Measurements from ENCODE around the gene DCAF17.
A peak's percentile ranks its signal among the peaks of the same experiment; 100 is the strongest.

DCAF17 gene

DNA sequence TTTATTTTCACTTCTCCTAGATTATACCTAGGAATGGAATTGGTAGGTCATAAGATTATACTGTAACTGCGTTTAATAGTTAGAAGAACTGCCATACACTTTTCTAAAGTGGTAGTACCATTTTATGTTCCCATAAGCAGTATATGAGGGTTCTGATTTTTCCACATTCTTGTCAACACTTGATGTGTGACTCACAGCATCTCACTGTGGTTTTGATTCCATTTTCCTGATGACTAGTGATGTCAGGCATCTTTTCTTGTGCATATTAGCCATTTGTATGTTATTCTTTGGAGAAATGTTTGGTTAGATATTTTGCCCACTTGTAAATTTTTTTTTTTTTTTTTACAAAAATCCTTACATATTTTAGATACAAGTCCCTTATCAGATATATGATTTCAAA lies 2.3 kb downstream of the DCAF17 start:
- TF ChIP-seq, protein P1, sequence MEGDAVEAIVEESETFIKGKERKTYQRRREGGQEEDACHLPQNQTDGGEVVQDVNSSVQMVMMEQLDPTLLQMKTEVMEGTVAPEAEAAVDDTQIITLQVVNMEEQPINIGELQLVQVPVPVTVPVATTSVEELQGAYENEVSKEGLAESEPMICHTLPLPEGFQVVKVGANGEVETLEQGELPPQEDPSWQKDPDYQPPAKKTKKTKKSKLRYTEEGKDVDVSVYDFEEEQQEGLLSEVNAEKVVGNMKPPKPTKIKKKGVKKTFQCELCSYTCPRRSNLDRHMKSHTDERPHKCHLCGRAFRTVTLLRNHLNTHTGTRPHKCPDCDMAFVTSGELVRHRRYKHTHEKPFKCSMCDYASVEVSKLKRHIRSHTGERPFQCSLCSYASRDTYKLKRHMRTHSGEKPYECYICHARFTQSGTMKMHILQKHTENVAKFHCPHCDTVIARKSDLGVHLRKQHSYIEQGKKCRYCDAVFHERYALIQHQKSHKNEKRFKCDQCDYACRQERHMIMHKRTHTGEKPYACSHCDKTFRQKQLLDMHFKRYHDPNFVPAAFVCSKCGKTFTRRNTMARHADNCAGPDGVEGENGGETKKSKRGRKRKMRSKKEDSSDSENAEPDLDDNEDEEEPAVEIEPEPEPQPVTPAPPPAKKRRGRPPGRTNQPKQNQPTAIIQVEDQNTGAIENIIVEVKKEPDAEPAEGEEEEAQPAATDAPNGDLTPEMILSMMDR (IDR thresholded peaks at IDR 0.05; ENCODE audit: insufficient read depth, low read length, missing control alignments) = no peak
- ChIA-PET CTCF (interaction anchor here (1.0 to 2.1 kb wide), 2 partner anchors 20 to 349 kb away, joined by 3 to 6 read pairs; no protein-coding TSS in a partner anchor), POLR2A (no interaction called here)
- peak; percentile 72 for DNase-seq (ENCODE audit: low read depth, low spot score)
- H3K4me3 ChIP-seq (ENCODE audit: low read depth, low read length) = no peak overlapping the region

DNA sequence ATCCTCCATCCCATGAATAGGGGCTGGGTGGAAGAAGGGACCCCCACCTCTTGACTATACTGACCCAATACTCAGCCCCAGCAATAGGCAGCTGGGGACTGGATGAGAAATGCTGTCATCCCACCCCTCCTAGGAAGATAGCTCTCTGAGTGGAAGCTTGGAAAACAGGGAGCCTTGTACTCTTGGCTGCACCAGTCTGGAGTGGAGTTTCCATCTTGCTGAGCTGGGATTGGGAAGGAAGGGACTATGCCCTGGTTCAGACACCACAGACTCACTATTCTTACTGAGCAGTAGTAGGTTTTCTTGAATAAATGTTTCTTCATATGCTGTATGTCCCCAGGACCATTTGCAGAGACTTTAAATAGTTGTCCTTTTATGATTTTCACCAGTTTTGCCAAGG lies 7.4 kb downstream of the DCAF17 start:
- POLR2A ChIA-PET = no interaction called here
- no peak overlapping the region for H3K4me3 ChIP-seq (ENCODE audit: low read depth, low read length)
- DNase-seq (ENCODE audit: low read depth, low spot score) = no peak
- TF ChIP-seq, protein P1 (IDR thresholded peaks at IDR 0.05; ENCODE audit: insufficient read depth, low read length, missing control alignments) = no peak
- CTCF ChIA-PET = no interaction called here

DNA sequence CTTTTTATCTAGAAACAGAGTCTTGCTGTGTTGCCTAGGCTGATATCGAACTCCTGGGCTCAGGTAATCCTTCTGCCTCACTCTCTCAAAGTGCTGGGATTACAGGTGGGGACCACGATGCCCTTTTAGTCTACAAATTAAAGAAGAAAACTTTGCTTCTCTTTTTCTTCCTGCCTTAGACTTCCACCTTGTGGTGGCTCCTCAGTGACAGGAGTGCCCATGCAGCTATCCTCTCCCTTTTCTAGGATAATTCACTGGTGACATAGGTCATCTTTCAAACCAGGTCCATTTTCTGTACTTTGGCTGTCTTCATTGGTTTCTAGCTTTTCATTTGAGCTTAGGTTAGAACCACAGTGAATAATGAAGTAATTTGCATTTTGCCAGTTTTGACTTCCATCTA lies 13.6 kb downstream of the DCAF17 start:
- TF ChIP-seq, protein P1 (IDR thresholded peaks at IDR 0.05; ENCODE audit: insufficient read depth, low read length, missing control alignments) = no peak
- CTCF ChIA-PET = interaction anchor here (1.0 to 1.3 kb wide), 2 partner anchors 9 to 473 kb away, joined by 3 read pairs; no protein-coding TSS in a partner anchor
- H3K4me3 ChIP-seq (ENCODE audit: low read depth, low read length) = no peak overlapping the region
- POLR2A ChIA-PET = no interaction called here
- DNase-seq (ENCODE audit: low read depth, low spot score) = no peak

DNA sequence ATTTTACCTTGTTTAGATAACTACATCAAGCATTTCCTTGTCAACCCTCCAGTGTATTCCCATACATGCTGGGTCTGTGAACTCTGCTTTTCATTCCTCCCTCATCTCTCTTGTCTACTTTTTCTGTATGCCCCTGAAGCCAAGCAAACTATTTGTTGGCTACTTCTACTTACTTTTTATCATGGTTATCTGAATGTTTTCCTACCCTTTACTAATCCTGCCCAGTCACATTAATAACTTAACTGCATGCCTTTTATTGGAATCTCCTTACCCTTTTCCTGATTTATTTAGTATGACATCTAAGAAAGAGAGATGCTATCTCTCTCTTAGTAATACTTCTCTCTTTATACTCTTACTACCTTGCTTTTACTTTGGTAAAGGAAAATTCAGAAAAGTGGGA lies 17.0 kb downstream of the DCAF17 start:
- POLR2A ChIA-PET = no interaction called here

DNA sequence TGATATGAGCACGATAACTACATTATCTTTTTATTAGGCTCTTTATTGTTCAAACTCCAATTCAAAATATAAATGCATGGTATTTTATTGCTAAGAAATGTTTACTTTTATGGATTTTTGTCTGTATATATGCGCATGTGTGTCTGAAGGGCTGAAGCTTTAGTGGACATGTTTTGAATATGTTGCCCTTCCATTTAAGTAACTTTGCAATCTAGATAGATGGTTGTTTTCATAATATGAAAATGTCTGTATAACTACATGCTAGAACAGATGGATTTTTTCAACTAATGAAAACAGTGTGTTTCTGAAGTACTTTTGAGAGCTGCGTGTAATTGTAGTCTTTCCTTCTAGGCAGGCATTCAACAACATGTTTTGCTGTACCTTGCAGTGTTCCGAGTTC lies 18.7 kb downstream of the DCAF17 start:
- TF ChIP-seq, protein P1 (IDR thresholded peaks at IDR 0.05; ENCODE audit: insufficient read depth, low read length, missing control alignments) = no peak
- H3K4me3 ChIP-seq (ENCODE audit: low read depth, low read length) = no peak overlapping the region
- ChIA-PET POLR2A (no interaction called here), CTCF (interaction anchor here (0.7 kb wide), 1 partner anchor 480 kb away, joined by 3 read pairs; no protein-coding TSS in a partner anchor)
- DNase-seq (ENCODE audit: low read depth, low spot score) = no peak

More for the DNA sequence above, 17.0 kb downstream of the DCAF17 start:
- CTCF ChIA-PET = interaction anchor here (0.6 kb wide), 1 partner anchor 80 kb away, joined by 3 read pairs; no protein-coding TSS in a partner anchor
- H3K4me3 ChIP-seq (ENCODE audit: low read depth, low read length) = no peak overlapping the region
- TF ChIP-seq, protein P1 (IDR thresholded peaks at IDR 0.05; ENCODE audit: insufficient read depth, low read length, missing control alignments) = no peak
- DNase-seq (ENCODE audit: low read depth, low spot score) = no peak

DNA sequence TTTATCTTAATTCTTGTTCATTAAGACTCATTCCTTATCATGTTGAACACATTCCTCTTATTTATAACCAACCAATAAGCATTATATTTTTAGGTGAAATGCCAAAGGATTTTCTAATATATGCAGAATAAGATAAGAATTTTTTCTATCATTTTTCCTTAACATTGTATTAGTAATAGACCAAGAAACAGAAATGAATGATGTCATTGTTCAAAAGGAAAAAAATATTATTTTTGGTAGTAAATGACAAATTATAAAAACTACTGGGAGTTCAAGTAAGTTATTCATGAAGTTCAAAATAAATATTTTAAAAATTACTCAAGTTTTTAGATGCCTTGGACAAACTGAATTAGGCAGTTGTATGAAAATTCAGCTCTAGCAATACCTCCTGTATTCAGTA lies 25.5 kb downstream of the DCAF17 start:
- TF ChIP-seq, protein P1 (IDR thresholded peaks at IDR 0.05; ENCODE audit: insufficient read depth, low read length, missing control alignments) = no peak
- POLR2A ChIA-PET = no interaction called here
- no peak for DNase-seq (ENCODE audit: low read depth, low spot score)
- CTCF ChIA-PET = no interaction called here
- no peak overlapping the region for H3K4me3 ChIP-seq (ENCODE audit: low read depth, low read length)

Data from AG04449 (cell line).